Neural cell (in vitro differentiated cells): Measurements from ENCODE around the gene FLYWCH1.

Experiments
- CTCF ChIP-seq: fragments of 450-650 bp; IDR thresholded peaks from 2 replicates; pipeline ENCODE4 v1.5.1; 2014; ENCODE audit warnings: antibody characterized with exemption, mild to moderate bottlenecking, moderate library complexity; ENCODE audit not compliant: poor library complexity, severe bottlenecking
- EP300 ChIP-seq: fragments of 450-650 bp; conservative IDR thresholded peaks from 2 replicates; pipeline ENCODE4 v1.6.1; 2014; ENCODE audit warnings: antibody characterized with exemption, mild to moderate bottlenecking, moderate library complexity; ENCODE audit not compliant: poor library complexity, severe bottlenecking
- POLR2AphosphoS5 ChIP-seq: IDR thresholded peaks from 2 replicates; pipeline ENCODE4 v1.6.1; 2012
- RAD21 ChIP-seq: fragments of 450-650 bp; conservative IDR thresholded peaks from 2 replicates; pipeline ENCODE4 v1.6.1; 2014; ENCODE audit warnings: antibody characterized with exemption, mild to moderate bottlenecking, moderate library complexity
- REST ChIP-seq: IDR thresholded peaks from 2 replicates; pipeline ENCODE4 v1.6.1; 2012; ENCODE audit warnings: borderline replicate concordance

- TF ChIP-seq CTCF (no peak), RAD21 (no peak), POLR2AphosphoS5 (no peak), REST (no peak), EP300 (no peak)
Measured at GRCh38 chr16:2914233-2914632, 2.5 kb downstream of the FLYWCH1 start.
